ENCODE measurements around the gene TAF4. TPM values are rescaled to one million over a fixed set of nuclear protein-coding genes. Genes with fewer than 3 reads are reported as not detected.

Gene TAF4
- total RNA-seq, 4 donors from 2014 or later = 7.7 to 16.0 (median 10.7) TPM

DNA sequence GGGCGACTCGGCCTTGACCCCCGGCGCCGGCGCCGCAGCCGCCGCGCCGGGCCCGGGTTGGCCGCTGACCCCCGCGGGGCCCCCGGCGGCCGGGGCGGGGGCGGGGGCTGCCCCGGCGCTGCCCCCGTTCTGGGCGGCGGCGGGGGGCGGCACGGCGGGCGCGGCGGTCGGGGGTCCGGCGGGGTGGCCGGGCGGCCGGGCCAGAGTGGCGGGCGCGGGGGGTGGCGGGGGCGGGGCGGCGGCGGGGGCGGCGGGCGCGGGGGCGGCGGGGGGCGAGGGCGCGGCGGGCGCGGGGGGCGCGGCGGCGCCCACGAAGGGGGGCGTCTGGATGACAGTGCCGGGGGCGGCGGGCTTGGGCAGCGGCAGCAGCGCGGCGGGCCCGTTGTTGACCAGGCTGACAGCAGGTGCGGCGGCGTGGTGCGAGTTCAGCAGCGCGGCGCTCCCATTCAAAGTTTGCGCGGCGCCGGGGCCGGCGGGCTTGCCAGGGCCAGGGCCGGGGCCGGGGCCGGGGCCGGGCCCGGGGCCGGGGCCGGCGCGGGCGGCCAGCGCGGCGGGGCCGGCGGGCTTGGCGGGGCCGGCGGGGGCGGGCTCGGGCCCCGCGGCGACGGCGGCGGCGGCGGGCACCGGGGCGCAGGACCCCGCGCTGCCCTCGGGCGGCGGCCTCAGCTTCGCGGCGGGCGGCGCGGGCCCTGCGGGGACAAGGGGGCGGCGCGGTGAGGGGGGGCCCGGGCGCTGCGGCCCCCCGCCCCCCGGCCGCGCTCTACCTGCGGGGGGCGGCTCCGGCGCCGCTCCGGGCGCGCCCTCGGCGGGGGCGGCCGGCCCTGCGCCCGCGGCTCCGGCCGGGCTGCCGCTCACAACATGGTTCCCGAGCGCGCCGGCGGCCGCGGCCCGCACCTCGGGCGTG is 659 bp downstream of the TAF4 start:
- TF ChIP-seq, protein P1, sequence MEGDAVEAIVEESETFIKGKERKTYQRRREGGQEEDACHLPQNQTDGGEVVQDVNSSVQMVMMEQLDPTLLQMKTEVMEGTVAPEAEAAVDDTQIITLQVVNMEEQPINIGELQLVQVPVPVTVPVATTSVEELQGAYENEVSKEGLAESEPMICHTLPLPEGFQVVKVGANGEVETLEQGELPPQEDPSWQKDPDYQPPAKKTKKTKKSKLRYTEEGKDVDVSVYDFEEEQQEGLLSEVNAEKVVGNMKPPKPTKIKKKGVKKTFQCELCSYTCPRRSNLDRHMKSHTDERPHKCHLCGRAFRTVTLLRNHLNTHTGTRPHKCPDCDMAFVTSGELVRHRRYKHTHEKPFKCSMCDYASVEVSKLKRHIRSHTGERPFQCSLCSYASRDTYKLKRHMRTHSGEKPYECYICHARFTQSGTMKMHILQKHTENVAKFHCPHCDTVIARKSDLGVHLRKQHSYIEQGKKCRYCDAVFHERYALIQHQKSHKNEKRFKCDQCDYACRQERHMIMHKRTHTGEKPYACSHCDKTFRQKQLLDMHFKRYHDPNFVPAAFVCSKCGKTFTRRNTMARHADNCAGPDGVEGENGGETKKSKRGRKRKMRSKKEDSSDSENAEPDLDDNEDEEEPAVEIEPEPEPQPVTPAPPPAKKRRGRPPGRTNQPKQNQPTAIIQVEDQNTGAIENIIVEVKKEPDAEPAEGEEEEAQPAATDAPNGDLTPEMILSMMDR (IDR thresholded peaks at IDR 0.05; ENCODE audit: low read depth) = no peak

DNA sequence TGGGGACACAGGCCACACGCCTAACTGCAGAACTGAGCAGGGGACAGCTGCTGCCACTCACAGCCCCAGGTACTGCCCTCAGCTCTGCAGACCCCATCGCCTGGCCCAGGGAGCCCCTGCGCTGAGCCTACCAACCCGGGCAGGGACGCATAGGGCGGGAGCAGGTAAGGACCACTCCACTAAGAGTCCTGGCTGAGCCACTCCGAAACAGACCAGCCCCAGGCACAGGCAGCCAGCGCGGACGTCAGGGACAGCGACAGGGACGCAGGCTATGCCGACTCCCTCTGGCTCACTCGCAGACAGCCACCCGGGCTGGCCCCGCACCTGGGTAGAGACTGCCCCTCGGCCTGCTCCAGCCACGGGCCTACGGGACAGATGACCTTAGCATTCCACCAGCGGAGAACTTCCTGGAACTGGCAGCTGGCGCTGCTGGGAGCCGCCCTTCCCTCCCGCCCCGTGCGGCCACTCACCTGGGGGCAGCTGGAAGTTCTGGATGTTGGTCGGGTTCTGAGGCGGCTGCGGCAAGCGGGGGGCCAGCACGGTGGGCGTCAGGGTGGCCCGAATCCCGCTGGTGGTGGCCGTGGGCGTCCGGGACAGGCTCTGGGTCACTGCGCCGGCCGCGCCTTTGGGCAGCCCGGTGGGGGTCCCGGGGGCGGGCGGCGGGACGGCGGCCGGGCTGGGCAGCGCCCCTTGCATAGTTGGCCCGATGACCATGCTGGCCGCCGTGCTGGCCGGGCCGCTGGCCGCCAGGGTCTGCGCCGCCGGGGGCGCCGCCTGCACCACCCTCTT is 1.5 kb downstream of the TAF4 start:
- TF ChIP-seq, protein P1 (IDR thresholded peaks at IDR 0.05; ENCODE audit: low read depth) = no peak

DNA sequence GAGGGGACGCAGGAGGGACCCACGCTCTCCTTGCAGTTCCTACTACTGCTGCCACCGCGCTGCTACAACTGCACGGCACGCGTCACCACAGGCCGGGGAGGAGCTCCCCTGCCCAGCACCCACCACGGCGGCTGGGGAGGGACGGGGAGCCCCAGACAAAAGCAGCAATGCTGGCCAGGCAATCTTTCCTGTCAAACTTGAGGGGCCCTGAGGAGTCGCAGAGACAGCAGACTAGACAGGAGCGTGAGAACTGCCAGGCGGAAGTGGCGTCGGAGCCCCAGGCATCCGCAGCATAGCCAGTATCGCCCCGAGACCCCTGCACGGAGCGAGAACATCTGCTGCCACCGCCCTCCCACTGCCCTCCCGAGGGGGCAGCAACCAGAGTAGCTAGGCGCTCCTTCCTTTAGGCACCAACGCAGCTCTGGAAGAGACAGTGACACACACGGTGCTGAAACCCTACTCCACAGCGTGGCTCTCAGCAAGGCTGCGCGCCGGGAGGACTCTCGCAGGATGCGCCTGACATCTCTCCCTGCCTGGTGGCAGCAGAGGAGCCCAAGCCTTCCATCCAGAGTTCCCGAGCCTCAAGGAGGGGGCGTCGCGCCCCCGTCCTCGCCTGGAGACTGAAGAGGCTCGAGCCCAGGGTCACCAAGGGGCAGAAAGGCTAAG is 2.2 kb downstream of the TAF4 start:
- TF ChIP-seq, protein P1 (IDR thresholded peaks at IDR 0.05; ENCODE audit: low read depth) = no peak

DNA sequence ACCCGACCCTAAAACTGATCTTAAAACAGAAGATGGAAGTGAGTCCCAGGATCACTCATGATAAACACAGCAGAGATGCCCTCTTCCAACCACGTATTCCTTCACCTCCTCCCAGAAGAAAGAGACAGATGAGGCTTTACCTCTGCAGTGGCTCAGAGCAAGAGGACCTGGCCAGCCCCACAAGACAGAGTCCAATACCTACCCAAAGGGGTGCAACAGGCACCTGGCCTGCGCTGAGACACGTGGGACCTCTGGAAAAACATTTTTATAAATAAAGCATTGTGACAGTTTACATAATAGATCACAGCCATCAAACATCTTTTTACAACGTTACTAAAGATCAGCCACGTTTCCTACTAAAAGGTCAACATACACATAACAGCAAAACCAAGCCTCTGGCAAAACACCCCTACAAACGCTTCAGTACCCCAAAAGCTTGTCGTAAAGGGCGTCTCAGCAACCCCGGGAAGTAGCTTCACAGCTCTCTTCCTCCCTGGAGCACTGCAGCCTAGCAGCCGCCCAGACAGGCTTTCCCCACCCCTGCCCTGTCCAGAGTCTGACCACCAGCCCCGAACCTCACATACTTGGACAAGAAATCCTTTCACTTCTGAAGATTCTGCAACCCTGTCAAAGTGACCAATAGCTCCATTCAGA is 2.9 kb downstream of the TAF4 start:
- TF ChIP-seq, protein P1 (IDR thresholded peaks at IDR 0.05; ENCODE audit: low read depth) = no peak

DNA sequence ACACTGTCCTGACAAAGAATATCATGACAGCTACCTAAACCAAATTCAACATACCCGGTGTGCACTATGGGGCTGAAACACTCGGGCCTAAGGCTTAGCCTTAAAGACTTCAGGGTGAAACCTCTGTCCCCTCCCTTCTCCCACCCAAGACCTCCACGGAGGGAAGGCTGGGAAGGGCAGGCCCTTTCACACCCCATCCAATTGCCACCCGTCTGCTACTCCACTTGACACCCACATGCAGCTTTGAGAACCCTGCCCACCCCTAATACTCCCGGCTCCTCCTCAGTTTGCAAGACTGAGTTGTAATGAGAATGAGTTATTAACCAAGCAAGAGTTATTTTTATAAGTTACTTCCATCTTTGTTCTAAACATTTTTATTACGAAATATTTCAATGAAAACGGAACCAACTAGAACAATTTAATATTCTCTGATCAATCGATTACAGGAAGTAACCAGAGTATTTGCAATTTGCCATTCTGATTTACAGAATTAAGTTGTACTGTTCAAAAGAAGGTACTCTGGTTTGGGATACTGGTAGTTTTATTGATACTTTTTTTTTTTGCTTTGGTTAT is 3.7 kb downstream of the TAF4 start:
- TF ChIP-seq, protein P1 (IDR thresholded peaks at IDR 0.05; ENCODE audit: low read depth) = no peak

DNA sequence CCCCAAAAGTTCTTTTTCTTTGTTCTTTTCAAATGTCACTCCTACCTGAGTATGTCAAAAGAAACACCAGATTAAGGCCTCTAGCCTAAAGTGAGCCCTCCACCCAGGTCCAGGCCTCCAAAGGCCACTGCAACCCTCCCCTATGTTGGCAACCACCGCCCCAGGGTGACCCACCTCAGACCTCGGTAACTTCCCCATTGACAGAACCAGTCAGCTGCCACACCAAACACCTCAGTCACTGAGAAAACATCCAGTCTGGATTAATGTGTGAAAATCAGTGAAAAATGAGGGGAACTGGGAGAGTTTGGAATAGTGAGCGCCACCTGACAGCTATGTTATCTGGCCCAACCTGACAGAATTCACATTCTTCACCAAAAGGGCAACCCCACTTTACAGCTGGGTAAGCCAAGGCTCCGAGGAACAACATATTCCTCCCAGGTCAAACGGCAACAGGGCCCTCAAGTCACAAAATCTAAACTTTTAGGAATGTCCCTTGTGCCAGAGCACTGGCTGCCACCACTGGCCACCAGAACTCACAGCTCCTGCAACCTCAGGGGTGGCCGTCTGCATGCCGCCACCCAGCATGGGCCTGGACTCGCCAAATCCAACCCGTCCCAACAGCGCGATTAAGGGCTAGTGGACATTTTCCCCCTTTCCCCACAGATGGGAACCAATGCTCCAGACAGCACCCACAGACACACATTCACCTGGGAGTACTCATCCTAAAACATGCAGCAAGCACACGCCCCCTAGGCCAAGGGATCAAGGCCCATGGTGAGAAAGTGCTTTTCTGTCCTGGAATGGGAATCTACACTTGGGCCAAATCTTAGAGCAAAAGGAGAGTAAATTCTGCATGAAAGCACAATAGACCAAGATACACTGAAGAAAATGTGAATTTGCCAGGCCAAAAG is 4.8 kb downstream of the TAF4 start:
- TF ChIP-seq, protein P1 (IDR thresholded peaks at IDR 0.05; ENCODE audit: low read depth) = no peak
